Mesenchymal stem cell (in vitro differentiated cells and primary cell): ENCODE data around the gene PALLD.

Experiments used
- DNase-seq: peaks from one replicate; pipeline ENCODE4 v3.0.0-alpha.2; 2013
- H2AFZ ChIP-seq: one replicate; pipeline ENCODE4 v1.6.1; 2013; ENCODE audit warnings: low read depth, mild to moderate bottlenecking, control low read depth, inconsistent platforms, low read length, moderate library complexity
- H2AK5ac ChIP-seq: 2 replicates; pipeline ENCODE4 v1.6.1; 2013; ENCODE audit warnings: low read length, moderate library complexity, mild to moderate bottlenecking, inconsistent platforms; ENCODE audit not compliant: severe bottlenecking
- H2BK120ac ChIP-seq: one replicate; pipeline ENCODE4 v1.6.1; 2013; ENCODE audit warnings: low read depth, mild to moderate bottlenecking, inconsistent platforms, low read length, moderate library complexity
- H2BK12ac ChIP-seq, 2 experiments: one replicate each; pipeline ENCODE4 v1.6.1; 2013; ENCODE audit warnings: inconsistent platforms in 2 of 2, low read length in 2 of 2, mild to moderate bottlenecking in 2 of 2, moderate library complexity in 2 of 2, control low read depth in 1 of 2
- H2BK15ac ChIP-seq: one replicate; pipeline ENCODE4 v1.6.1; 2013; ENCODE audit warnings: mild to moderate bottlenecking, low read depth, inconsistent platforms; ENCODE audit not compliant: poor library complexity, severe bottlenecking
- H2BK5ac ChIP-seq: 2 replicates; pipeline ENCODE4 v1.6.1; 2013; ENCODE audit warnings: low read depth, mild to moderate bottlenecking, low read length, control low read depth, inconsistent platforms; ENCODE audit not compliant: poor library complexity, severe bottlenecking
- H3K14ac ChIP-seq, 2 experiments: one replicate each; pipeline ENCODE4 v1.6.1; 2013; ENCODE audit warnings: inconsistent platforms in 2 of 2, low read length in 2 of 2, control low read depth in 1 of 2, mild to moderate bottlenecking in 1 of 2, moderate library complexity in 1 of 2
- H3K18ac ChIP-seq, 2 experiments: one replicate each; pipeline ENCODE4 v1.6.1; 2013; ENCODE audit warnings: inconsistent platforms in 2 of 2, low read length in 2 of 2, control low read depth in 1 of 2, low read depth in 1 of 2, mild to moderate bottlenecking in 1 of 2
- H3K23ac ChIP-seq, 2 experiments: one replicate each; pipeline ENCODE4 v1.6.1; 2013; ENCODE audit warnings: inconsistent platforms in 2 of 2, low read length in 2 of 2, mild to moderate bottlenecking in 2 of 2, moderate library complexity in 2 of 2, control low read depth in 1 of 2
- H3K27ac ChIP-seq: 2 replicates; pipeline ENCODE4 v1.5.1; 2013; ENCODE audit warnings: mild to moderate bottlenecking, moderate library complexity, low read length, control low read depth, inconsistent platforms; ENCODE audit not compliant: poor library complexity, severe bottlenecking
- H3K27me3 ChIP-seq, 2 experiments: 2 replicates each; pipeline versions ENCODE4 v1.6.1 to v1.7.0; 2013; ENCODE audit warnings: low read length in 2 of 2, mild to moderate bottlenecking in 2 of 2, moderate library complexity in 2 of 2, control low read depth in 1 of 2, inconsistent platforms in 1 of 2; ENCODE audit not compliant: control insufficient read depth in 1 of 2, insufficient read depth in 1 of 2
- H3K36me3 ChIP-seq, 2 experiments: 2 replicates each; pipeline versions ENCODE4 v1.6.1 to v1.7.0; 2013; ENCODE audit warnings: low read length in 2 of 2, control low read depth in 1 of 2, inconsistent platforms in 1 of 2, low read depth in 1 of 2, mild to moderate bottlenecking in 1 of 2; ENCODE audit not compliant: insufficient read depth in 2 of 2, control insufficient read depth in 1 of 2
- H3K4ac ChIP-seq, 2 experiments: one replicate each; pipeline ENCODE4 v1.6.1; 2013; ENCODE audit warnings: inconsistent platforms in 2 of 2, low read length in 2 of 2, mild to moderate bottlenecking in 2 of 2, moderate library complexity in 2 of 2, control low read depth in 1 of 2, low read depth in 1 of 2
- H3K4me1 ChIP-seq: 2 replicates; pipeline ENCODE4 v1.6.1; 2013; ENCODE audit warnings: low read depth, low read length, control low read depth; ENCODE audit not compliant: control insufficient read depth, insufficient read depth
- H3K4me2 ChIP-seq: 2 replicates; pipeline ENCODE4 v1.6.1; 2013; ENCODE audit warnings: low read length, mild to moderate bottlenecking, inconsistent platforms; ENCODE audit not compliant: poor library complexity, severe bottlenecking
- H3K4me3 ChIP-seq, 2 experiments: 2 replicates each; pipeline versions ENCODE4 v1.5.1 to v1.7.0; 2013; ENCODE audit warnings: low read length in 2 of 2, mild to moderate bottlenecking in 2 of 2, control low read depth in 1 of 2, low read depth in 1 of 2; ENCODE audit not compliant: insufficient read depth in 1 of 2
- H3K79me1 ChIP-seq: replicated peaks from 2 replicates; pipeline ENCODE4 v1.6.1; 2013; ENCODE audit warnings: mild to moderate bottlenecking, control low read depth, low read length, inconsistent platforms; ENCODE audit not compliant: poor library complexity, severe bottlenecking
- H3K9ac ChIP-seq: 2 replicates; pipeline ENCODE4 v1.7.0; 2013; ENCODE audit warnings: mild to moderate bottlenecking, low read length, moderate library complexity
- H3K9me3 ChIP-seq: 2 replicates; pipeline ENCODE4 v1.7.0; 2013; ENCODE audit warnings: mild to moderate bottlenecking, low read length; ENCODE audit not compliant: control insufficient read depth
- H4K8ac ChIP-seq: one replicate; pipeline ENCODE4 v1.6.1; 2013; ENCODE audit warnings: inconsistent platforms, mild to moderate bottlenecking, low read length, moderate library complexity
- H4K91ac ChIP-seq: one replicate; pipeline ENCODE4 v1.6.1; 2013; ENCODE audit warnings: mild to moderate bottlenecking, low read length, inconsistent platforms
- whole genome bisulfite sequencing: methylation state at CpG from one replicate; pipeline ENCODE4 v1.1.7; 2013; ENCODE audit warnings: mixed read lengths; 5-methylcytosine and 5-hydroxymethylcytosine counted together

The PALLD gene

DNA sequence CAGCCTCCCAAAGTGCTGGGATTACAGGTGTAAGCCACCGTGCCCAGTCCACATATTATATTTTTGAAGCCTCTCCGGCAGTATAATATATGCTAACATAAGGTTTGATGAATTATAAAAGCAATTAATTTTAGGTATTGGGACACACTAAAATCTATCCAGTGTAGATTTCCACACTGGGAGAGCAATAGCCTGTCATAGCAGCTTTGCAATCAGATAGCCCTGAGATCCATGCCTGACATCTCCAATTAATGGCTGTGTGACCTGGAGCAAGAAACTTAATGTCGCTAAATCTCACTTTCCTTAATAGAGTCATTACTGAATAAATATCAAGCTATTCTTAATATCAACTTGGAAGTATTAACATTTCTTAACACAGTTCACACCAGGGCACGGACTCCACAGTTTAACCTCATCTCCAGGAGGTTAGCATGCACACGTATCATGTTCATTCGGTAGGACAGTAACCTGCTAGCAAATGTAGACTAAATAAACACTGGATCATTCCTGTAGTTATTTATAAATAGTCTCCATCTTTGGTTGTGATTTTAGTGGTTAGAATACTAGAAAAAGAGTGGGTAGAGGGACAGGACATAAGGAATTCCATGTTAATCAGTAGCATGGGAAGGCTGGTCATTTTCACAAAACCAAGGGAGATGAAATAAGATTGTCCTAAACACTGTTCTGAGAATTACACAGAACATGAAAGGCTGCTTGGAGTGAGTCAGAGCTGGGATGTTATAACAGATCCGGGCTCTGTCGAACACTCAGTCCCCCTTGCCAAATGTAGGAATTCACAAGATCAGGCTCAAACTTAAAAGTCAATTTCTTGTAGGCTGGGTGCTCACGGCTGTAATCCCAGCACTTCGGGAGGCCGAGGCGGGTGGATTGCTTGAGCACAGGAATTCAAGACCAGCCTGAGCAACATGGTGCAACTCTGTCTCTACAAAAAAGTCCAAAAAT, 254.7 kb downstream of the PALLD start:
- H2AFZ ChIP-seq, result no peak overlapping the region
- no peak overlapping the region for H2BK5ac ChIP-seq
- no peak overlapping the region for H4K91ac ChIP-seq
- H3K4me3 ChIP-seq, result no peak overlapping the region
- no peak overlapping the region for H2BK15ac ChIP-seq
- no peak overlapping the region for H3K18ac ChIP-seq
- peak overlapping the region; percentile 0 for H3K9ac ChIP-seq
- peak overlapping the region in 1 of 2 experiments; percentile 73 for H3K4ac ChIP-seq
- no peak overlapping the region for H3K14ac ChIP-seq
- H3K27ac ChIP-seq, result peak overlapping the region; percentile 80
- H4K8ac ChIP-seq, result no peak overlapping the region
- DNase-seq, result peak; percentile 85
- peaks cover 0 to 3% of the 10 kb centered on the region in 2 experiments for H3K36me3 ChIP-seq
- no peak overlapping the region for H3K4me2 ChIP-seq
- H3K27me3 ChIP-seq, result no peaks in the 10 kb centered on the region
- peaks cover 6% of the 10 kb centered on the region for H3K4me1 ChIP-seq
- H3K79me1 ChIP-seq, result peaks cover 8% of the 10 kb centered on the region
- no peak overlapping the region for H2BK120ac ChIP-seq
- no peaks in the 10 kb centered on the region for H3K9me3 ChIP-seq
- H3K23ac ChIP-seq, result no peak overlapping the region
- H2AK5ac ChIP-seq, result peak overlapping the region; percentile 54
- 62% methylated on average over 8 of the region's 12 CpGs for WGBS
- no peak overlapping the region for H2BK12ac ChIP-seq

GRCh38 chr4:168755598-168756477, 259.0 kb downstream of the PALLD start:
- Histone ChIP-seq H4K8ac (no peak overlapping the region), H3K27ac (no peak overlapping the region), H3K9ac (no peak overlapping the region), H2BK5ac (no peak overlapping the region), H3K27me3 (no peaks in the 10 kb centered on the region), H3K9me3 (no peaks in the 10 kb centered on the region), H3K36me3 (peaks cover 0 to 3% of the 10 kb centered on the region in 2 experiments), H3K23ac (no peak overlapping the region), H3K18ac (peak overlapping the region; percentile 34 to 37), H3K4me1 (peaks cover 15% of the 10 kb centered on the region), H3K79me1 (peaks cover 11% of the 10 kb centered on the region), H2BK12ac (peak overlapping the region in 1 of 2 experiments; percentile 78), H2BK15ac (no peak overlapping the region), H3K4me2 (no peak overlapping the region), H2AK5ac (peak overlapping the region; percentile 85), H3K4ac (peak overlapping the region in 1 of 2 experiments; percentile 16), H2AFZ (no peak overlapping the region), H2BK120ac (no peak overlapping the region), H3K4me3 (no peak overlapping the region), H4K91ac (no peak overlapping the region), H3K14ac (no peak overlapping the region)
- WGBS, result 92% methylated on average over 8 of the region's 8 CpGs
- peak; percentile 49 for DNase-seq

DNA sequence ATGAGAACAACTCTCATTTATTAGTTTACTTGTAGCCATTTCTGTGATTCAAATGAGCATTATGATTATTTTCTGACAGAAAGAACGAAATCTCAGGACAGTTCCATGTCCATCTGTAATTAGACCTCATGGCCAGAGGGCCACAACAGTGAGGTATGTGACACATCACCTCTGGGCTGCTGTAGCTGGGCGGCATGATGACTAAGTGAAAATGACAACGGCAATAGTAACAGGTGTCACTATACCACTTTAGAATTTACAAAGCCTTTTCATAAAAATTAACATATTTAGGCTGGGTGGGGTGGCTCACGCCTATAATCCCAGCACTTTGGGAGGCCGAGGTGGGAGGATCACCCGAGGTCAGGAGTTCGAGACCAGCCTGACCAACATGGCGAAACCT, 260.6 kb downstream of the PALLD start:
- Histone ChIP-seq H2BK12ac (peak overlapping the region in 1 of 2 experiments; percentile 42), H3K9me3 (no peaks in the 10 kb centered on the region), H2BK5ac (no peak overlapping the region), H3K27me3 (no peaks in the 10 kb centered on the region), H2BK15ac (no peak overlapping the region), H2AFZ (no peak overlapping the region), H3K14ac (no peak overlapping the region), H3K36me3 (peaks cover 0 to 3% of the 10 kb centered on the region in 2 experiments), H3K4me3 (no peak overlapping the region), H4K91ac (no peak overlapping the region), H3K9ac (no peak overlapping the region), H4K8ac (no peak overlapping the region), H3K4me1 (peaks cover 13% of the 10 kb centered on the region), H3K4me2 (no peak overlapping the region), H3K4ac (no peak overlapping the region), H3K18ac (no peak overlapping the region), H3K27ac (peak overlapping the region; percentile 95), H2BK120ac (no peak overlapping the region), H3K79me1 (peaks cover 11% of the 10 kb centered on the region), H2AK5ac (peak overlapping the region; percentile 12), H3K23ac (no peak overlapping the region)
- 92% methylated on average over 7 of the region's 8 CpGs for WGBS
- no peak for DNase-seq
